HEK293T (cell line): Measurements from ENCODE around the gene PDCD6IP.

Experiments used
- FOXM1 ChIP-seq: fragments of 450-650 bp; IDR thresholded peaks from 2 replicates; pipeline ENCODE4 v1.6.1; 2017; ENCODE audit warnings: mild to moderate bottlenecking, borderline replicate concordance
- PKNOX1 ChIP-seq: fragments of 450-650 bp; IDR thresholded peaks from 2 replicates; pipeline ENCODE4 v1.6.1; 2016

GRCh38 chr3:33810545-33810944 is 12.1 kb downstream of the PDCD6IP start:
- TF ChIP-seq FOXM1, result no peak
- TF ChIP-seq PKNOX1, result no peak
